H9 (cell line): ENCODE results near the gene ASPSCR1. TPM values are rescaled to one million over a fixed set of nuclear protein-coding genes. Genes with fewer than 3 reads are reported as not detected.

Source experiments
- DNase-seq: peaks from one replicate; pipeline ENCODE4 v3.0.0-alpha.2; 2017
- H2AFZ ChIP-seq: one replicate; pipeline ENCODE4 v1.6.1; 2013; ENCODE audit warnings: mild to moderate bottlenecking, low read length, control low read depth, moderate library complexity
- H2AK5ac ChIP-seq: 2 replicates; pipeline ENCODE4 v1.6.1; 2013; ENCODE audit warnings: low read length, control low read depth, mixed read lengths; ENCODE audit not compliant: insufficient read length
- H2BK120ac ChIP-seq: one replicate; pipeline ENCODE4 v1.6.1; 2013; ENCODE audit warnings: low read depth, mild to moderate bottlenecking, low read length, control low read depth, inconsistent platforms; ENCODE audit not compliant: poor library complexity, severe bottlenecking
- H2BK12ac ChIP-seq: 2 replicates; pipeline ENCODE4 v1.6.1; 2013; ENCODE audit warnings: low read length, control low read depth, mixed read lengths, low read depth; ENCODE audit not compliant: insufficient read length
- H2BK15ac ChIP-seq: 2 replicates; pipeline ENCODE4 v1.6.1; 2013; ENCODE audit warnings: low read depth, low read length, control low read depth
- H2BK20ac ChIP-seq: one replicate; pipeline ENCODE4 v1.6.1; 2013; ENCODE audit warnings: low read depth, mild to moderate bottlenecking, low read length, control low read depth, inconsistent platforms; ENCODE audit not compliant: poor library complexity, severe bottlenecking
- H2BK5ac ChIP-seq: 2 replicates; pipeline ENCODE4 v1.6.1; 2013; ENCODE audit warnings: low read length, control low read depth, mixed read lengths; ENCODE audit not compliant: insufficient read length
- H3K14ac ChIP-seq: 2 replicates; pipeline ENCODE4 v1.6.1; 2013; ENCODE audit warnings: low read length, control low read depth; ENCODE audit not compliant: insufficient read depth
- H3K18ac ChIP-seq: 2 replicates; pipeline ENCODE4 v1.6.1; 2013; ENCODE audit warnings: low read depth, mild to moderate bottlenecking, mixed read lengths, low read length, control low read depth; ENCODE audit not compliant: insufficient read length
- H3K23ac ChIP-seq: 2 replicates; pipeline ENCODE4 v1.6.1; 2013; ENCODE audit warnings: low read length, control low read depth, mixed read lengths, low read depth; ENCODE audit not compliant: insufficient read length
- H3K23me2 ChIP-seq: 2 replicates; pipeline ENCODE4 v1.6.1; 2013; ENCODE audit warnings: low read depth, mild to moderate bottlenecking, mixed read lengths, low read length, control low read depth; ENCODE audit not compliant: insufficient read length, poor library complexity, severe bottlenecking
- H3K27ac ChIP-seq: 2 replicates; pipeline ENCODE4 v1.5.1; 2013; ENCODE audit warnings: low read length, control low read depth, mixed read lengths, low read depth; ENCODE audit not compliant: insufficient read length
- H3K27me3 ChIP-seq: 2 replicates; pipeline ENCODE4 v1.6.1; 2013; ENCODE audit warnings: low read length, control low read depth, inconsistent platforms; ENCODE audit not compliant: insufficient read depth
- H3K4ac ChIP-seq: 2 replicates; pipeline ENCODE4 v1.6.1; 2013; ENCODE audit warnings: low read depth, mild to moderate bottlenecking, control low read depth, inconsistent platforms, low read length, moderate library complexity
- H3K4me1 ChIP-seq: 2 replicates; pipeline ENCODE4 v1.6.1; 2013; ENCODE audit warnings: low read length, control low read depth, inconsistent platforms; ENCODE audit not compliant: insufficient read depth
- H3K4me2 ChIP-seq: 2 replicates; pipeline ENCODE4 v1.6.1; 2013; ENCODE audit warnings: low read length, control low read depth, mixed read lengths; ENCODE audit not compliant: insufficient read length, insufficient read depth
- H3K56ac ChIP-seq: 2 replicates; pipeline ENCODE4 v1.6.1; 2013; ENCODE audit warnings: low read depth, mild to moderate bottlenecking, mixed read lengths, low read length, control low read depth; ENCODE audit not compliant: insufficient read length
- H3K79me1 ChIP-seq: 2 replicates; pipeline ENCODE4 v1.6.1; 2013; ENCODE audit warnings: low read depth, mild to moderate bottlenecking, moderate library complexity, low read length, control low read depth, inconsistent platforms; ENCODE audit not compliant: insufficient read depth, poor library complexity, severe bottlenecking
- H3K79me2 ChIP-seq: 2 replicates; pipeline ENCODE4 v1.6.1; 2013; ENCODE audit warnings: low read length, control low read depth, inconsistent platforms; ENCODE audit not compliant: insufficient read depth
- H3K9ac ChIP-seq: 2 replicates; pipeline ENCODE4 v1.6.1; 2013; ENCODE audit warnings: low read length, control low read depth, mixed read lengths; ENCODE audit not compliant: insufficient read length; ENCODE audit errors: extremely low read depth
- H3K9me3 ChIP-seq: one replicate; pipeline ENCODE4 v1.6.1; 2013; ENCODE audit warnings: low read depth, low read length, inconsistent platforms; ENCODE audit not compliant: control insufficient read depth
- H3T11ph ChIP-seq: one replicate; pipeline ENCODE4 v1.6.1; 2013; ENCODE audit warnings: mild to moderate bottlenecking, low read length, control low read depth, inconsistent platforms
- H4K20me1 ChIP-seq: one replicate; pipeline ENCODE4 v1.6.1; 2013; ENCODE audit not compliant: control insufficient read depth, insufficient read length, insufficient read depth
- H4K5ac ChIP-seq: 2 replicates; pipeline ENCODE4 v1.6.1; 2013; ENCODE audit warnings: low read depth, mild to moderate bottlenecking, mixed read lengths, low read length, control low read depth; ENCODE audit not compliant: insufficient read length
- H4K8ac ChIP-seq: replicated peaks from 2 replicates; pipeline ENCODE4 v1.6.1; 2013; ENCODE audit warnings: low read length, control low read depth, mixed read lengths, low read depth; ENCODE audit not compliant: insufficient read length
- H4K91ac ChIP-seq: 2 replicates; pipeline ENCODE4 v1.6.1; 2013; ENCODE audit warnings: low read depth, mild to moderate bottlenecking, moderate library complexity, mixed read lengths, low read length, control low read depth; ENCODE audit not compliant: insufficient read length
- H3K27ac Mint-ChIP-seq, 3 experiments: 2 replicates in 2 of 3; 3 replicates in 1 of 3; pipeline ENCODE4 v1.8.0; 2020 to 2021; ENCODE audit warnings: mixed read lengths in 3 of 3, mild to moderate bottlenecking in 1 of 3, moderate library complexity in 1 of 3
- H3K27me3 Mint-ChIP-seq: 2 replicates; pipeline ENCODE4 v1.8.0; 2021; ENCODE audit warnings: low read depth, mild to moderate bottlenecking, moderate library complexity, mixed read lengths
- H3K36me3 Mint-ChIP-seq, 3 experiments: 2 replicates in 2 of 3; 3 replicates in 1 of 3; pipeline ENCODE4 v1.8.0; 2020 to 2021; ENCODE audit warnings: low read depth in 3 of 3, mixed read lengths in 3 of 3; ENCODE audit not compliant: insufficient read depth in 1 of 3
- H3K4me1 Mint-ChIP-seq, 2 experiments: 2 replicates each; pipeline ENCODE4 v1.8.0; 2020; ENCODE audit warnings: mixed read lengths in 2 of 2
- H3K4me3 Mint-ChIP-seq, 2 experiments: 2 replicates in 1 of 2; 3 replicates in 1 of 2; pipeline ENCODE4 v1.8.0; 2020 to 2021; ENCODE audit warnings: mild to moderate bottlenecking in 2 of 2, mixed read lengths in 2 of 2, moderate library complexity in 1 of 2
- H3K9me3 Mint-ChIP-seq, 2 experiments: 2 replicates in 1 of 2; 3 replicates in 1 of 2; pipeline ENCODE4 v1.8.0; 2020; ENCODE audit warnings: mild to moderate bottlenecking in 2 of 2, mixed read lengths in 2 of 2, moderate library complexity in 1 of 2
- CTCF ChIP-seq: fragments of 200-600 bp; sonication (generic); conservative IDR thresholded peaks from 3 replicates; pipeline ENCODE4 v1.8.0; 2021; ENCODE audit warnings: antibody characterized with exemption, mild to moderate bottlenecking
- WGBS: extraction: QIAGEN DNeasy Blood & Tissue Kit; methylation state at CpG from one replicate; pipeline ENCODE4 v1.1.7; 2013; ENCODE audit warnings: missing lambda C conversion rate, low lambda C conversion rate, mixed read lengths; ENCODE audit not compliant: insufficient read length; ENCODE audit errors: extremely low coverage; 5-methylcytosine and 5-hydroxymethylcytosine counted together
- total RNA-seq: library from RNA; stranded (reverse); gene quantifications from 2 replicates; pipeline ENCODE4 v1.2.1, GENCODE V29; 2021

Gene ASPSCR1
- total RNA-seq, 1 experiment from 2014 or later, result 50.9 TPM

GRCh38 chr17:82016875-82017459, 39.5 kb downstream of the ASPSCR1 start:
- Mint-ChIP-seq H3K4me1 (peaks cover 7 to 10% of the 10 kb centered on the region in 2 experiments), H3K36me3 (peaks cover 2 to 8% (median 3%) of the 10 kb centered on the region in 3 experiments; a peak in 4 of 7 replicates), H3K4me3 (no peak overlapping the region), H3K9me3 (no peaks in the 10 kb centered on the region), H3K27ac (0 out of 7 replicates have a peak overlapping the region, but pooled peaks of 1 of the 3 experiments have one; percentile 40), H3K27me3 (no peaks in the 10 kb centered on the region)
- Histone ChIP-seq H3K4me1 (no peaks in the 10 kb centered on the region), H2AK5ac (no peak overlapping the region), H3K14ac (no peak overlapping the region), H4K20me1 (no peaks in the 10 kb centered on the region), H3K79me2 (no peaks in the 10 kb centered on the region), H3T11ph (no peak overlapping the region), H2BK120ac (no peak overlapping the region), H3K9ac (no peak overlapping the region), H2BK12ac (no peak overlapping the region), H2AFZ (no peak overlapping the region), H4K5ac (no peak overlapping the region), H3K56ac (no peak overlapping the region), H2BK15ac (no peak overlapping the region), H3K9me3 (no peaks in the 10 kb centered on the region), H2BK20ac (no peak overlapping the region), H4K8ac (no peak overlapping the region), H3K23me2 (peaks cover 2% of the 10 kb centered on the region), H3K18ac (no peak overlapping the region), H3K23ac (no peak overlapping the region), H3K27ac (no peak overlapping the region), H2BK5ac (no peak overlapping the region), H3K27me3 (no peaks in the 10 kb centered on the region), H3K79me1 (no peaks in the 10 kb centered on the region), H4K91ac (no peak overlapping the region), H3K4ac (no peak overlapping the region), H3K4me2 (no peak overlapping the region)
- no CpG with 5 or more reads among the region's 24 CpGs for WGBS
- no peak for TF ChIP-seq CTCF
- no peak for DNase-seq
